ENCODE measurements around the gene PSD4. TPM values are rescaled to one million over a fixed set of nuclear protein-coding genes. Genes with fewer than 3 reads are reported as not detected.

PSD4 gene
- total and polyA plus RNA-seq, 2 of the 4 experiments (the other 2 are of a cell fraction): 0.36 to 0.70 TPM

GRCh38 chr2:113162869-113163268 is 10.9 kb upstream of the PSD4 start:
- H2BK15ac ChIP-seq (ENCODE audit: low read depth, low read length): no peak overlapping the region
- no peak overlapping the region for H3K14ac ChIP-seq (replicated peaks; ENCODE audit: low read depth, low read length)
- ChIA-PET CTCF (interaction anchor here (0.8 to 2.5 kb wide), 2 partner anchors 36 to 46 kb away, joined by 3 to 7 read pairs; no protein-coding TSS in a partner anchor), POLR2A (ENCODE audit: unreplicated experiment) (no interaction called here)
- H3K4me1 ChIP-seq (ENCODE audit: control insufficient read depth, insufficient read depth, low read length): no peaks in the 10 kb centered on the region; the same call in 1 of the 2 replicates
- H4K20me1 ChIP-seq (ENCODE audit: insufficient read depth, low read length): no peaks in the 10 kb centered on the region
- no peak overlapping the region for H3K9ac ChIP-seq (ENCODE audit: low read depth, low read length)
- H2BK20ac ChIP-seq (ENCODE audit: low read depth, low read length): no peak overlapping the region
- H3K9me1 ChIP-seq (ENCODE audit: insufficient read depth, low read length): no peaks in the 10 kb centered on the region
- H3K27ac ChIP-seq (ENCODE audit: insufficient read depth, low read length): no peak overlapping the region
- H3K79me1 ChIP-seq (ENCODE audit: low read depth in 1 of 2, low read length in 2 of 2): no peaks in the 10 kb centered on the region
- DNase-seq: no peak
- in situ Hi-C loops (cut with MboI; ENCODE audit: low sequenced_read_pairs): no loop called here
- H3K9me3 ChIP-seq (ENCODE audit: control insufficient read depth, insufficient read depth, low read length): no peaks in the 10 kb centered on the region
- no peak overlapping the region for H4K8ac ChIP-seq (ENCODE audit: low read depth in 2 of 2, low read length in 2 of 2)
- H4K91ac ChIP-seq (ENCODE audit: insufficient read depth, low read depth, low read length): no peak overlapping the region
- no peak overlapping the region for H3K4me3 ChIP-seq (ENCODE audit: insufficient read depth, low read depth, low read length)
- no peaks in the 10 kb centered on the region for H3K36me3 ChIP-seq (ENCODE audit: control insufficient read depth, insufficient read depth, low read length)
- H2AK5ac ChIP-seq (ENCODE audit: low read depth, low read length): no peak overlapping the region
- ATAC-seq (ENCODE audit: low read depth): no peak
- intact Hi-C loops (cut with micrococcal nuclease): no loop called here
- H3K18ac ChIP-seq (ENCODE audit: low read depth, low read length): no peak overlapping the region
- H3K56ac ChIP-seq (ENCODE audit: extremely low read depth, insufficient read depth, low read length): no peak overlapping the region
- H3K4ac ChIP-seq (ENCODE audit: low read depth, low read length): no peak overlapping the region
- H3K27me3 ChIP-seq (ENCODE audit: control insufficient read depth, insufficient read depth, low read length): peaks cover 10% of the 10 kb centered on the region
- H2BK5ac ChIP-seq (ENCODE audit: low read depth, low read length, poor library complexity, severe bottlenecking): no peak overlapping the region
- H3K4me2 ChIP-seq (ENCODE audit: low read depth, low read length): no peak overlapping the region
- TF ChIP-seq SMC3 (IDR thresholded peaks at IDR 0.05; ENCODE audit: low read depth, low read length) (no peak), CEBPB (IDR thresholded peaks at IDR 0.05; ENCODE audit: low read depth, low read length) (no peak), RFX5 (IDR thresholded peaks at IDR 0.05; ENCODE audit: low read depth, low read length) (no peak), CHD1 (IDR thresholded peaks at IDR 0.05; ENCODE audit: low read depth, low read length) (no peak)
- no peak overlapping the region for H3K23ac ChIP-seq (ENCODE audit: low read depth, low read length)
- no TSS peak for BruUV-seq (replicated peaks)
- no peak overlapping the region for H4K5ac ChIP-seq (ENCODE audit: low read depth, low read length)
- no peak overlapping the region for H2AK9ac ChIP-seq (replicated peaks; ENCODE audit: low read depth, low read length, poor library complexity)
- H2AFZ ChIP-seq (replicated peaks; ENCODE audit: low read length, poor library complexity): no peak overlapping the region
- dilution Hi-C loops (cut with HindIII; ENCODE audit: low sequenced_read_pairs, unreplicated experiment): no loop called here
- H2BK120ac ChIP-seq (ENCODE audit: low read depth, low read length): no peak overlapping the region
